GM12892 (cell line): ENCODE data around the gene ST6GAL1.
"Not testable (repeated sequence)": the region's sequence is repeated elsewhere in the genome, so short reads cannot be mapped to it uniquely, and the experiment has no call there.

Source experiments
- DNase-seq: peaks from one replicate; pipeline ENCODE4 v3.0.0; 2011; ENCODE audit not compliant: insufficient read length
- FAIRE-seq: peaks from 2 replicates; lab custom pipeline; 2011; peaks lifted over from hg19 to GRCh38; lab: Jason Lieb, UNC
- POLR2A ChIP-seq: IDR thresholded peaks from 2 replicates; pipeline ENCODE4 v1.6.1; 2011; ENCODE audit warnings: low read depth, low read length, control low read depth
- POLR2AphosphoS5 ChIP-seq: IDR thresholded peaks from 2 replicates; pipeline ENCODE4 v1.6.1; 2011; ENCODE audit warnings: low read depth, low read length, control low read depth
- TAF1 ChIP-seq: IDR thresholded peaks from 2 replicates; pipeline ENCODE4 v1.6.1; 2011; ENCODE audit warnings: low read depth, mild to moderate bottlenecking, control low read depth, low read length, borderline replicate concordance

ST6GAL1 gene

DNA sequence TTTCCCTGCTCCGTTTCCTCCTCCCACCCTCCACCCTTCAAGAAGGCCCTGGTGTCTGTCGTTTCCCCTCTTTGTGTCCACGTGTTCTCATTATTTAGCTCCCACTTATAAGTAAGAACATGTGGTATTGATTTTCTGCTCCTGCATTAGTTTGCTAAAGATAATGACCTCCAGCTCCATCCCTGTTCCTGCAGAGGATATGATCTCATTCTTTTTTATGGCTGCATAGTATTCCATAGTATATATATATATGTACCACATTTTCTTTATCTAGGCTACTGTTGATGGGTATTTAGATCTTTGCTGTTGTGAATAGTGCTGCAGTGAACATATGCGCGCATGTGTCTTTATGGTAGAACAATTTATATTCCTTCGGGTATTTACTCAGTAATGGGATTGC lies 4.8 kb downstream of the ST6GAL1 start:
- FAIRE-seq: no peak
- no peak for DNase-seq
- no peak for TF ChIP-seq TAF1
- TF ChIP-seq POLR2A: no peak

DNA sequence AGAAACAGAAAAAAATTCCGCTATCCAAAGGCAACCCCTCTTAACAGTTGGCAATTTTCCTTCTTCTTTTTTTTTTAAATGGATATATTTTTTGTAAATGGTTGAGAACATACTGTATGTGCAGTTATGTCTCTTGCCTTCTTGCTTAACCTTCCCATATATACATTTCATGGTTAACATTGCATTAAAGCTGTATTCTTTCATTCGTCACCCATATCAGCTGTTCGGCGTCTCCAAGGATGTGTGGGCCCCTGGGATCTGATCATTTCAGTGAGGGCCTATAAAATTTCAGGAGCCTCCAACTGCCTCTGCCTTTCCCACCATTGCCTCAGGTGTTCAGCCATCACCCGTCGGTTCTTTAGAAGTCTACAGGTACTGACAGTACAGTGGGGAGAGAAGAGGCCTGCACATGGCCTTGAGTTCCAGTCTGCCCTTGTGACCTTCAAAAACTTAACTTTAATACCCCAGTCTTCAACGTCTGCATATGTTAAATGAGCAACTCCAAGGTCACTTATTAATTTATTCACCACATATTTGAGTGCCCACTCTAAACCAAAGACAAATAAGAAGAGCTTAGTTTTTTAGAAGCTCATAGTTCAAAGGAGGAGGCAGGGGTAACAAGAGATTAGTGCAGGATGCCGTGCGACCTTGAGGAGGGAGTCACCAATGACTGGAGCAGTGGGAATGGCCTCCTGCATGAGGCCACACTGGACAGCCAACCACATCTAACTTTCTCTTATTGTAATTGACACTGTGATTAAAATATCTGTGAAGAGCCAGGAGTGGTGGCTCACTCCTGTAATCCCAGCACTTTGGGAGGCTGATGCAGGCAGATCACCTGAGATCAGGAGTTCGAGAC lies 6.9 kb downstream of the ST6GAL1 start:
- DNase-seq: no peak
- no peak for FAIRE-seq
- no peak for TF ChIP-seq POLR2A
- TF ChIP-seq POLR2AphosphoS5: no peak

DNA sequence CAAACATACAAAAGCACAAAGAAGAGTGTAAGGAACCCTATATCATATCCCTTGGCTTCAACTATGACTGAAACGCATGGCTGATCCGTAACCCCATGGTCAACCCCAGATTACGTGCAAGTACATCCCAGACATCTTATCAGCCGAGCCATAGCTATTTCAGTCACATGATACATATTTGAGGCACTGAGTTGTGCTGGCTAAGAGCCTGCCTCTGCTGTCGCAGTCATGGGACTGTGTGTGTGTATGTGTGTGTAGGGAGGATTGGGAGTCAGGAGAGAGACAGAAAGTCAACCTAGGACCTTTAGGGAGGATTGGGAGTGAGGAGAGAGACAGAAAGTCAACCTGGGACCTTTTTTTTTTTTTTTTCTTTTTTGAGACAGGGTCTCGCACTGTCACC lies 8.4 kb downstream of the ST6GAL1 start:
- TF ChIP-seq POLR2AphosphoS5: no peak
- TF ChIP-seq POLR2A: no peak
- TF ChIP-seq TAF1: no peak
- FAIRE-seq (no peak), DNase-seq (no peak)

DNA sequence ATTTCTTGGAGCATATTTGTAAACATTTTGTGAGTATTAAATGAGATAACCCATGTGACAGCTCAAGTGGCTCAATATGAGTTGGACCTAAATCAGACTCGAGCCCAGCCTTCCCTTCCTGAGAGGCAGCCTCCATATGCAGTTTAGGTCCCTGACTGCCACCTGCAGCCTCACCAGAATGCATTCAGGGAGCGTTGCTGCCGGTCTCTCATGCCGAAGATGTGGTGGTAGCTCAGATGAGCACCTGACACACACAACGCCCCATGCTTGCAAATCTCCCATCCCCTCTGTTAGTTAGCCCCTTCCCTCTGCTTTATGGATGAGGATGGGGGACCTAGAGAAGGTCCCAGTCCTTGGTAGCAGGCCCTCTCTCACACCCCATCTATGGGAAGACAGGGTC lies 9.2 kb downstream of the ST6GAL1 start:
- no peak for TF ChIP-seq POLR2AphosphoS5
- no peak for TF ChIP-seq TAF1
- TF ChIP-seq POLR2A: no peak
- DNase-seq (no peak), FAIRE-seq (no peak)

DNA sequence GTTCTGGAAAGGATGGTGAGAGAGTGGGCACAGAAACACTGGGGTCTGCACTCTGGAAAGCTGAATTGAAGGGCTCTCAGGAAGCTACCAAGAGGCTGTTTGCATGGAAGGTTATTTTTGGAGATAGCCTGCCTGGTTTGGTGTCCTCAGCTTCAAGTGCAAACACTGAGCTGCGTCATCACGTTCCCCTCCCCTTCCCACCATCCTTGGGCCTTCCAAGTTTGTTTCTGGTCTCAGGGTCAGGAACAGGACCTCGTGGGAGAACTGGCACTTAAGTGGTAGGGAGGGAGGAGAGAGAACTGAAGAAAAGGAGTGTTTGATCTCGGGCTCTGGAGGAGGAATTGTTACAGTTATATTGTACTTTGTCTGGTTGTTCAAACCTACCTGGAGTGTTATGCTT lies 10.6 kb downstream of the ST6GAL1 start:
- no peak for FAIRE-seq
- no peak for DNase-seq
- no peak for TF ChIP-seq POLR2AphosphoS5
- TF ChIP-seq POLR2A: no peak
- TF ChIP-seq TAF1: no peak

DNA sequence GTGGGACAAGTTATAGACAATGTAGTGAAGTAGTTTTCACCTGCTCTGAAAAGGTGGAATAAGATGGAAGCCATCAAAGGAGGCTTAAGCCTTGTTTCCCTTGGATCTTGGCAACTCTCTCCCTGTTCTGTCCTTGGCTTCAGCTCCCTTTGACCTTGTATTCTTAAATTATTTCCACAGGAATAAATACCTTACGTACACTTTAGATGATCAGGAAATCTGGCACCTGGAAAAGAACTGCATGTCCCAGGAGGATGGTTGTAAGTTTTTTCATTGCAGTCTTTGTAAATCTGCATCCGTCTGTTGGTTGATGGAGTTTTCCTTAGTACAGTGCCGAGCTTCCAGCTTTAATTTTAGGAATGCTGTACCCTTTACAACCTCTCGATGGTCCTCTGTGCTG lies 11.8 kb downstream of the ST6GAL1 start:
- DNase-seq (no peak), FAIRE-seq (no peak)
- TF ChIP-seq TAF1: no peak
- no peak for TF ChIP-seq POLR2A
- no peak for TF ChIP-seq POLR2AphosphoS5

DNA sequence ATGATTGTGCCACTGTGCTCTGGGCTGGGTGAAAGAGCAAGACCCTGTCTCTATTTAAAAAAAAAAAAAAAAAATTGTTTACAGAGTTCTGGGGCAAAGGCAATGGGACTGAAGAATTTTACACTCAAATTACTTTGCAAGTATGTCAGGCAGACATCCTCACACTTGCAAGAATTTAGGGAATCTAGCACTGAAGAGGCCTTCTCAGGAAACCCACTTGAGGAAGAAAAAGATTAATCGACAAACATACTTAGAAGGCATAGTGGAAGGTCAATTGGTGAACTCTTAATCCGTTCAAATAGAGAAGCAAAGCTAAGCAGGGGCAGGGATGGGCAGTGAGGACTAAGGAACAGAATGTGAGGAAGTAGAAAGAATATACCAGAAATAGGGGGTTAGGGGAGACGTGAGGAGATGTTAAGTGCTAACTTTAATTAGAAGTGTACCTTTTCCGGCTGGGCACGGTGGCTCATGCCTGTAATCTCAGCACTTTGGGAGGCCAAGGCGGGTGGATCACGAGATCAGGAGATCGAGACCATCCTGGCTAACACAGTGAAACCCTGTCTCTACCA lies 15.0 kb downstream of the ST6GAL1 start:
- FAIRE-seq: no peak
- no peak for DNase-seq
- TF ChIP-seq TAF1 (no peak), POLR2AphosphoS5 (no peak), POLR2A (no peak)

DNA sequence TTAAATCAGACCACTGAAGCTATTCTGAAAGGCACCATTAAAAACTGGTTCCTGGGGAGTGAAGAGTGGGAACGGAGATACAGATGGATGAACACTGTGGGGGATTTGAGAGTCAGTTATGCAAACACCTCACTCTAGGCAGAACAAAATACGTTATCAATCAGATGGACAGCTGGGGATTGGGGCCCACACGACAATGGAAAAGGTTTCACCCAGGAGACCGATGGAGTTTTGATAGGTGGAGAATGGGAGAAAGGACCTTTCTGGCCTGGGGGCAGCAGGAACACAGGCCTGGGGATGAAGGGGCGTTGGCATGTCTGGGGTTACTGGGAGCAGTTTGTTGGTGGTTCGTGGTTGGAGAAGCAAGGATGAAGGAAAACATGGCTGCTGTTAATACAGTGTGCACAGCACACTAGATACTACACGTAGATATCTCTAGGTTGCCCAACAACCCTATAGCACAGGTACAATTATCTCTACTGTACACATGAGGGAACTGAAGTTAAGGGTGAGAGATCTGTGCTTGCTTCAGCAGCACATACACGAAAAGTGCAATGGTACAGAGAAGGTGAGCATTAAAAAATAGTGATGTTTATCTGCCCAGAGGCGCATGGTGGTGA lies 16.5 kb downstream of the ST6GAL1 start:
- TF ChIP-seq POLR2AphosphoS5 (no peak), POLR2A (no peak)
- peak; percentile 70 for FAIRE-seq
- DNase-seq: no peak

DNA sequence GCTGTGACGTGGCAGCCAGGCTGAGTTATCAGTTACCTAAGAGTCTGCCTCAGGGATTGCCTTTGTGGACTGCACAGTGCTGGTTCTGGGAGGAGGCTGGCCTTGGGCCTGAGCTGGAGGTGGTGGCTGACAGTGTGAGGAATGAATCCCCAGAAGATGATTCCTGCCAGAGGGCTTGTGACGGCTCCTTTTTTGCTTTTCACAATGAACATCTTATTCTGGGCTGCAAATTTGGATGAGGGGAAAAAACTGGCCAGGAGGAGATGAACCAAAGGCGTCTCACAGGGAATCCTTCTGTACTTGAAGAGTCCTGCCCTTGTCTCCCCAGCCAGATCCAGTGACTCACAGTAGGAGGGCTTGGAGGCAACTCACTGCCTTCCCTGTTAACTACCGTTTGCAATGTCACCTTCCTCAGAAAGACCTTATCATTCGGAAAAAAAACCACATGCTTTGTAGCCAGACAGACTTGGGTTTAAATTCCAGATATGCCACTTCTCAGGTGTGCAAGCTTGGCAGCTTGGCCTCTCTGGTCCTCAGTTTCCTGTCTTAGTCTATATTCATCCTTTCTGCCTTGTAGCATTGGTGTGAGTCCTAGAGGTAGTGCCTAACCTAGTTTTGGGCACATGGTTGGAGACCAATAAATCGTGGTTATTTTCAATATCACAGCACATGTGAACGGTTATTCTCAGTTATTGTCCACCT lies 19.1 kb downstream of the ST6GAL1 start:
- no peak for FAIRE-seq
- DNase-seq: no peak

DNA sequence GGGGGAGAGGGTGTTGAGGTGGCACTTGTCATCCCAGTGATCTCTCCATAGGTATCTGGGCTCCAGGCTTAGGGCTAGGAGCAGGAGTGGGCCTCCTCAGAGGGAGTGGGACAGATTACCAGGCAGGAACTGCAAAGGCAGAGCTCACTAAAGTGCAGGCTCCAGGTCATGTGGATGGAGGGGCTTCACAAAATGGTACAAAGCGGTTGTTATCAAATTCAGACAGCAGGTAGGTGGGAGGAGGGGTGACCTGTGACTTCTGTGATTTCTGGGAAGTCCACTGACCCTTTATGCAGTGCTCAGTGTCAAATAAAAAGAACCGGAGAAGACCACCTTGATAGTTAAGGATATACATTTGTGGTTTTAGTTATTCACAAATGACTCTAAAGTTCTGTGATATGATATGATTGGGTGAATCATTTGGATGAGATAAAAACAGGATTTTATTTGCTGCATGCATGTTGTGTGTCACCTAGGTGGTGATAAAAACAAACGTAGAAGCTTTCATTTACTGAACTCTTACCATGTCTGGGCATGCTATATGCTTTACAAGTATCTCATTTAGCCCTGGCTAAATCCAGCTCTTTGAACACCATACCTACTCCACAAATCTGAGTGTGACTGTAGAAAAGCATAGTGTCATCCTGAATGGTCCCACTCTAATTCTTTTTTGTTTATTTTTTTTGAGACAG lies 20.2 kb downstream of the ST6GAL1 start:
- no peak for FAIRE-seq
- TF ChIP-seq TAF1 (no peak), POLR2AphosphoS5 (no peak), POLR2A (no peak)
- no peak for DNase-seq

More for the DNA sequence above, 19.1 kb downstream of the ST6GAL1 start:
- no peak for TF ChIP-seq TAF1
- TF ChIP-seq POLR2AphosphoS5: no peak
- TF ChIP-seq POLR2A: no peak

DNA sequence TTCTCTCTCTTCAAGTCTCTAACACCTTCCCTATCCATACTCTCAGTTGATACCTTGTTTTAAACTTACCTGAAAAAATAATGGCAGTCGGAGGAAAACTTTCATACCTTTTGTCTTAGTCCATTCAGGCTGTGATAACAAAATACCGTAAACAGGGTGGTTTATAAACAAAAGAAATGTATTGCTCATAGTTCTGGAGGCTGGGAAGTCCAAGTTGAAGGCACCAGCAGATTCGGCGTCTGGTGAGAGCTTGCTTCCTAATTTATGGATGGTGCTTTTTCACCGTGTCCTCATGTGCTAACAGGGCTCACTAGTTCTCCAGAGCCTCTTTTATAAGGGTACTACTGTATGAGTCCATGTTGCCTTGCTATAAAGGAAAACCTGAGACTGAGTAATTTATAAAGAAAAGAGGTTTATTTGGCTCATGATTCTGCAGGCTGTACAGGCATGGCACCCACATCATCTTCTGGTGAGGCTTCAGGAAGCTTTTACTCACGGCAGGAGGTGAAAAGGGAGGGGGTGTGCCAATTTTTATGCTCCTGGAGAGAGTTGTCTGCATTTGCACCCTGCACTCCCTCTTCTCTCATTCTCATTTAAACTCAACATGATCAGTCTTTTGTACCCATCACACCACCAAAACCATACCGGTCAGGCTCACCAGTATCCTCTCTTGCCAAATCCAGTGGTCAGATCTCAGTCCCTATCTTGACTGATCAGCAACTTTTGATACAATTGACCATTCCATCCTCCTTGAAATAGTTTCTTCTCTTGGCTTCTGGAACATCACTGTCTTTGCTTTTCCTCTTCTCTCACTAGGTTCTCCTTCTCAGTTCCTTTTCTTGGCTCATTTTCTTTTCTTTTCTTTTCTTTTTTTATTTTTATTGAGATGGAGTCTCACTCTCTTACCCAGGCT lies 21.6 kb downstream of the ST6GAL1 start:
- FAIRE-seq (no peak), DNase-seq (no peak)
- TF ChIP-seq POLR2A: no peak
- no peak for TF ChIP-seq POLR2AphosphoS5
- TF ChIP-seq TAF1: no peak

DNA sequence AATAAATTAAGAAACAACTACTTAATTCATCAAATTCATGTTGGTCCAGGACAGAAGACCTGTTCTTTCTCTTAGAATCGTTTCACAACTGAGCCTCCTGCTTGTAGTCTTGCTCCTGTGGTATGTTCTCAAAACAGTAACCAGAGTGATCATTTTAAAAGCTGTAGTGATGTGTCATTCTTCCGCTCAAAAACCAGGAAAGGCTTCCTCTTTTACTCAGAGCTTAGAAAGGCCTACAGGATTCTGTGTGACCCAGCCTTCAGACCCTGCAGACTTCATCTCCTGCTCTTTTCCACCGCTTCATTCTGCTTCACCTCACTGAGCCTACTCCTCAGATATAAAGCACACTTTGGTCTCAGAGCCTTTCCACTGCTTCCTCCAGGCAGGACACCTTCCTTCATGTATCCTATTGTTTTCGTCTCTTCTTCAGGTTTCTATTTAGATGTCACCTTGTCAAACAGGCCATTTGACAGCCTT lies 22.7 kb downstream of the ST6GAL1 start:
- TF ChIP-seq TAF1 (no peak), POLR2A (no peak), POLR2AphosphoS5 (no peak)
- DNase-seq (no peak), FAIRE-seq (peak; percentile 56)

DNA sequence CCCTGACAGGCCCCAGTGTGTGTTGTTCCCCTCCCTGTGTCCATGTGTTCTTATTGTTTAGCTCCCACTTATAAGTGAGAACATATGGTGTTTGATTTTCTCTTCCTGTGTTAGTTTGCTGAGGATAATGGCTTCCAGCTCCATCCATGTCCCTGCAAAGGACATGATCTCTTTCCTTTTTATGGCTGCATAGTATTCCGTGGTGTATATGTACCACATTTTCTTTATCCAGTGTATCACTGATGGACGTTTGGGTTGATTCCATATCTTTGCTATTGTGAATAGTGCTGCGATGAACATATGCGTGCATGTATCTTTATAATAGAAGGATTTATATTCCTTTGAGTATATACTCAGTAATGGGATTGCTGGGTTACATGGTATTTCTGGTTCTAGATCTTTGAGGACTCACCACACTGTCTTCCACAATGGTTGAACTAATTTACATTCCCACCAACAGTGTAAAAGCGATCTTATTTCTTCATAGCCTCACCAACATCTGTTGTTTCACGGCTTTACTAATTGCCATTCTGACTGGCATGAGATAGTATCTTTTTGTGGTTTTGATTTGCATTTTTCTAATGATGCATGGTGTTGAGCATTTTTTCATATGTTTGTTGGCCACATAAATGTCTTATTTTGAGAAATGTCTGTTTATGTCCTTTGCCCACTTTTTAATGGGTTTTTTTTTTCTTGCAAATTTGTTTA lies 23.8 kb downstream of the ST6GAL1 start:
- not testable (repeated sequence) for DNase-seq, FAIRE-seq
